ENCODE measurements around the gene ABHD6. TPM values are rescaled to one million over a fixed set of nuclear protein-coding genes. Genes with fewer than 3 reads are reported as not detected.

ABHD6 gene
- total and polyA plus RNA-seq, 9 of the 15 experiments (the other 6 are each of a cell fraction or from before 2014, with no cell fraction given): 0.53 to 3.6 (median 2.5) TPM

- in situ Hi-C loops (cut with MboI): no loop called here
- H3K4me3 ChIP-seq: no peak overlapping the region
Observed at GRCh38 chr3:58271901-58272501, 34.4 kb downstream of the ABHD6 start.

More at GRCh38 chr3:58271901-58272501, 34.4 kb downstream of the ABHD6 start:
- Histone ChIP-seq H3K27ac (ENCODE audit: extremely low read depth, low read depth, low read length) (no peak overlapping the region), H3K9me3 (replicated peaks; ENCODE audit: control insufficient read depth, insufficient read depth, low read depth, low read length) (no peaks in the 10 kb centered on the region), H3K9me1 (ENCODE audit: control insufficient read depth, insufficient read depth, low read length) (no peaks in the 10 kb centered on the region), H3K79me2 (ENCODE audit: control insufficient read depth, insufficient read depth, low read length) (no peaks in the 10 kb centered on the region), H4K20me1 (replicated peaks; ENCODE audit: control insufficient read depth, insufficient read depth, low read length) (no peaks in the 10 kb centered on the region), H3K9ac (ENCODE audit: insufficient read depth in 1 of 2, low read depth in 2 of 2, low read length in 2 of 2) (no peak overlapping the region), H3K4me1 (replicated peaks in 1 of 2; ENCODE audit: control insufficient read depth in 2 of 2, insufficient read depth in 2 of 2, low read length in 2 of 2) (no peaks in the 10 kb centered on the region), H2AFZ (ENCODE audit: low read depth, low read length) (no peak overlapping the region), H3K27me3 (ENCODE audit: control insufficient read depth in 2 of 2, insufficient read depth in 2 of 2, low read length in 2 of 2) (no peaks in the 10 kb centered on the region), H3K36me3 (ENCODE audit: control insufficient read depth, insufficient read depth, low read length) (no peaks in the 10 kb centered on the region), H3K4me2 (ENCODE audit: insufficient read depth, low read length) (no peak overlapping the region)
- intact Hi-C loops (cut with micrococcal nuclease): no loop called here
- no peak for FAIRE-seq
- ATAC-seq: no peak
- 45% methylated on average over 3 of the region's 7 CpGs for WGBS (ENCODE audit: insufficient coverage, low coverage, missing lambda C conversion rate)
- TF ChIP-seq PRPF4 (IDR thresholded peaks at IDR 0.05; ENCODE audit: insufficient read depth, low read depth, low read length, poor library complexity, severe bottlenecking) (no peak), CEBPG (CRISPR knock-in tag; IDR thresholded peaks at IDR 0.05) (no peak), CEBPG (tag; conservative IDR thresholded peaks at IDR 0.05 in 1 of 2, IDR thresholded peaks at IDR 0.05 in 1 of 2) (no peak), TOE1 (IDR thresholded peaks at IDR 0.05; ENCODE audit: borderline replicate concordance) (no peak), TOE1 (CRISPR knock-in tag; IDR thresholded peaks at IDR 0.05; ENCODE audit: borderline replicate concordance, low read depth) (no peak), FOSL1 (tag; conservative IDR thresholded peaks at IDR 0.05) (peak; percentile 74), ATF3 (IDR thresholded peaks at IDR 0.05) (peak; percentile 35; the same call in 1 of the 2 replicates), ATF3 (CRISPR knock-in tag; conservative IDR thresholded peaks at IDR 0.05) (no peak), FOXK2 (conservative IDR thresholded peaks at IDR 0.05 in 1 of 2, IDR thresholded peaks at IDR 0.05 in 1 of 2; ENCODE audit: low read depth in 2 of 2) (no peak), IRF9 (tag; IDR thresholded peaks at IDR 0.05) (no peak), ZBED1 (IDR thresholded peaks at IDR 0.05) (no peak), ZFP1 (CRISPR knock-in tag; IDR thresholded peaks at IDR 0.05) (no peak), HNRNPUL1 (IDR thresholded peaks at IDR 0.05; ENCODE audit: low read length) (no peak), PHF20 (IDR thresholded peaks at IDR 0.05; ENCODE audit: partially characterized antibody) (no peak), RBM25 (IDR thresholded peaks at IDR 0.05; ENCODE audit: low read depth, low read length, severe bottlenecking) (peak; percentile 79)
- ChIA-PET CTCF (ENCODE audit: low intra/inter-chr PET ratio) (no interaction called here), POLR2A (no interaction called here)
- BruUV-seq (replicated peaks): no TSS peak
- DNase-seq (ENCODE audit: extremely low read depth in 1 of 4, low spot score in 3 of 4): no peak

All from K562 (cell line).